HEK293T (cell line): ENCODE measurements around the gene CHRD.
"Not testable (repeated sequence)": the region's sequence is repeated elsewhere in the genome, so short reads cannot be mapped to it uniquely, and the experiment has no call there.

Experiments
- CTCF ChIA-PET: fragments of 350-600 bp; formaldehyde crosslinking; extraction: SDS; loops from one replicate; lab custom pipeline; 2021; ENCODE audit warnings: antibody characterized with exemption, inconsistent platforms; lab: Yijun Ruan, JAX
- POLR2A ChIA-PET: fragments of 350-600 bp; formaldehyde crosslinking; extraction: SDS; loops from one replicate; lab custom pipeline; 2020; ENCODE audit warnings: antibody characterized with exemption, inconsistent platforms; lab: Yijun Ruan, JAX
- DNase-seq: peaks from one replicate; pipeline ENCODE4 v3.0.0; 2012; ENCODE audit warnings: mixed read lengths; ENCODE audit errors: extremely low spot score
- ARNT ChIP-seq: fragments of 450-650 bp; IDR thresholded peaks from 2 replicates; pipeline ENCODE4 v1.6.1; 2017; ENCODE audit warnings: mild to moderate bottlenecking
- BHLHE40 ChIP-seq: fragments of 450-650 bp; IDR thresholded peaks from 2 replicates; pipeline ENCODE4 v1.6.1; 2016; ENCODE audit warnings: mild to moderate bottlenecking, moderate library complexity, borderline replicate concordance
- CTBP1 ChIP-seq: fragments of 450-650 bp; IDR thresholded peaks from 2 replicates; pipeline ENCODE4 v1.6.1; 2016; ENCODE audit warnings: borderline replicate concordance
- ELF4 ChIP-seq: fragments of 450-650 bp; IDR thresholded peaks from 2 replicates; pipeline ENCODE4 v1.6.1; 2017; ENCODE audit warnings: antibody characterized with exemption
- FOXA1 ChIP-seq: fragments of 450-650 bp; IDR thresholded peaks from 2 replicates; pipeline ENCODE4 v1.6.1; 2016; ENCODE audit warnings: mild to moderate bottlenecking
- FOXK2 ChIP-seq: fragments of 450-650 bp; IDR thresholded peaks from 2 replicates; pipeline ENCODE4 v1.6.1; 2016; ENCODE audit warnings: mild to moderate bottlenecking
- FOXM1 ChIP-seq: fragments of 450-650 bp; IDR thresholded peaks from 2 replicates; pipeline ENCODE4 v1.6.1; 2017; ENCODE audit warnings: mild to moderate bottlenecking, borderline replicate concordance
- HDGF ChIP-seq: fragments of 450-650 bp; IDR thresholded peaks from 2 replicates; pipeline ENCODE4 v1.6.1; 2017; ENCODE audit warnings: antibody characterized with exemption, borderline replicate concordance
- L3MBTL2 ChIP-seq: fragments of 450-650 bp; conservative IDR thresholded peaks from 2 replicates; pipeline ENCODE4 v1.6.1; 2016; ENCODE audit warnings: mild to moderate bottlenecking
- LEF1 ChIP-seq: fragments of 450-650 bp; IDR thresholded peaks from 2 replicates; pipeline ENCODE4 v1.6.1; 2017; ENCODE audit warnings: mild to moderate bottlenecking, borderline replicate concordance
- NFRKB ChIP-seq: fragments of 450-650 bp; IDR thresholded peaks from 2 replicates; pipeline ENCODE4 v1.6.1; 2016; ENCODE audit warnings: mild to moderate bottlenecking, moderate library complexity
- PKNOX1 ChIP-seq: fragments of 450-650 bp; IDR thresholded peaks from 2 replicates; pipeline ENCODE4 v1.6.1; 2016
- SP1 ChIP-seq: fragments of 450-650 bp; IDR thresholded peaks from 2 replicates; pipeline ENCODE4 v1.6.1; 2017
- SUZ12 ChIP-seq: fragments of 450-650 bp; IDR thresholded peaks from 2 replicates; pipeline ENCODE4 v1.6.1; 2016; ENCODE audit warnings: mild to moderate bottlenecking
- TARDBP ChIP-seq: fragments of 450-650 bp; IDR thresholded peaks from 2 replicates; pipeline ENCODE4 v1.6.1; 2016
- ZNF384 ChIP-seq: fragments of 450-650 bp; IDR thresholded peaks from 2 replicates; pipeline ENCODE4 v1.6.1; 2016

Gene CHRD

DNA sequence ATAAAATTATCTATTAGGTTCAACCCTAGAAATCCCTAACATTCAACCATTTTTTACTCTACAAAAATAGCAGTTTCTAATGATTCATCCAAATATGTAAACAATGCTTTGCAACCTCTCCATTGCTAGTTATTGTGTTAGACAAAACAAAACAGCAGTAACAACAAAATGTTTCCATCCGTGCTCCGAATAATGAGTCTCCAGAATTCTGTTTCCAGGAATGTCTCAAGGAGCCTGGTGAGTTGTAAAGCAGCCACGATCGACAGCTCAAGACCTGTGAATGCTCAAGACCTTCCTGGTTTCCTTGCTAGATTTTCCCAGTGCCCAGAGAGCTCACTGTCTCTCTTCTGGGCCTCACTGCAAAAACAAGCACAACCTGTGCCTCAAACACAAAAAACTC, 49.9 kb downstream of the CHRD start:
- ChIA-PET POLR2A (no interaction called here), CTCF (no interaction called here)
- no peak for DNase-seq
- TF ChIP-seq NFRKB = no peak
- no peak for TF ChIP-seq BHLHE40
- no peak for TF ChIP-seq PKNOX1
- TF ChIP-seq ZNF384 = no peak
- TF ChIP-seq SP1 = no peak

GRCh38 chr3:184430940-184431339, 51.1 kb downstream of the CHRD start:
- TF ChIP-seq TARDBP (no peak), ELF4 (no peak), ZNF384 (no peak), FOXA1 (no peak), NFRKB (no peak), L3MBTL2 (no peak), BHLHE40 (no peak), PKNOX1 (no peak), ARNT (no peak), LEF1 (no peak), FOXM1 (no peak), FOXK2 (no peak), SP1 (no peak), HDGF (no peak), SUZ12 (no peak), CTBP1 (no peak)
- POLR2A ChIA-PET = no interaction called here
- DNase-seq = no peak

GRCh38 chr3:184433178-184433577, 53.3 kb downstream of the CHRD start:
- POLR2A ChIA-PET, DNase-seq, CTCF ChIA-PET: not testable (repeated sequence)

More at GRCh38 chr3:184430940-184431339, 51.1 kb downstream of the CHRD start:
- CTCF ChIA-PET = no interaction called here

- DNase-seq = no peak
- CTCF ChIA-PET = no interaction called here
- POLR2A ChIA-PET = no interaction called here
- TF ChIP-seq PKNOX1 (no peak), FOXM1 (no peak), ELF4 (no peak), L3MBTL2 (no peak), LEF1 (no peak), SP1 (no peak), FOXK2 (no peak), NFRKB (no peak), TARDBP (no peak), CTBP1 (no peak), SUZ12 (no peak), HDGF (no peak), ARNT (no peak), BHLHE40 (no peak), FOXA1 (no peak), ZNF384 (no peak)
Measured at GRCh38 chr3:184439096-184439495, 59.2 kb downstream of the CHRD start.
